NK-92 (cell line): ENCODE data around the gene CLEC16A.
"Not testable (repeated sequence)": the region's sequence is repeated elsewhere in the genome, so short reads cannot be mapped to it uniquely, and the experiment has no call there.

Source experiments
- DNase-seq: peaks from one replicate; lab custom pipeline; 2025; ENCODE audit not compliant: unreplicated experiment; lab: John Stamatoyannopoulos, UW

Gene CLEC16A

GRCh38 chr16:11094857-11095565 lies 150.6 kb downstream of the CLEC16A start:
- no peak for DNase-seq

- DNase-seq = no peak
Measured at GRCh38 chr16:11095935-11096334, 151.6 kb downstream of the CLEC16A start.

- DNase-seq = no peak
Measured at GRCh38 chr16:11097094-11097786, 152.9 kb downstream of the CLEC16A start.

- no peak for DNase-seq
Measured at GRCh38 chr16:11097787-11098167, 153.4 kb downstream of the CLEC16A start.

- DNase-seq = no peak
Measured at GRCh38 chr16:11098601-11099390, 154.4 kb downstream of the CLEC16A start.

GRCh38 chr16:11099672-11100205 lies 155.4 kb downstream of the CLEC16A start:
- DNase-seq = no peak

- no peak for DNase-seq
Measured at GRCh38 chr16:11100239-11100750, 155.9 kb downstream of the CLEC16A start.

GRCh38 chr16:11101283-11101682 lies 156.9 kb downstream of the CLEC16A start:
- DNase-seq = no peak

- DNase-seq = no peak
Measured at GRCh38 chr16:11101695-11102522, 157.5 kb downstream of the CLEC16A start.

- no peak for DNase-seq
Measured at GRCh38 chr16:11102523-11102898, 158.1 kb downstream of the CLEC16A start.

GRCh38 chr16:11103301-11103700 lies 158.9 kb downstream of the CLEC16A start:
- not testable (repeated sequence) for DNase-seq

- DNase-seq = no peak
Measured at GRCh38 chr16:11104168-11105037, 160.0 kb downstream of the CLEC16A start.

- no peak for DNase-seq
Measured at GRCh38 chr16:11105038-11105903, 160.9 kb downstream of the CLEC16A start.

- DNase-seq = no peak
Measured at GRCh38 chr16:11106726-11107125, 162.4 kb downstream of the CLEC16A start.

- DNase-seq = no peak
Measured at GRCh38 chr16:11107780-11108465, 163.6 kb downstream of the CLEC16A start.

GRCh38 chr16:11108466-11108805 lies 164.1 kb downstream of the CLEC16A start:
- no peak for DNase-seq

- no peak for DNase-seq
Measured at GRCh38 chr16:11109566-11109965, 165.2 kb downstream of the CLEC16A start.

- DNase-seq = no peak
Measured at GRCh38 chr16:11111150-11111549, 166.8 kb downstream of the CLEC16A start.
